ENCODE data around the gene DPYSL4. TPM values are rescaled to one million over a fixed set of nuclear protein-coding genes. Genes with fewer than 3 reads are reported as not detected.
A peak's percentile ranks its signal among the peaks of the same experiment; 100 is the strongest.

The DPYSL4 gene
- total RNA-seq, 1 donor from 2014 or later = 26.1 TPM

DNA sequence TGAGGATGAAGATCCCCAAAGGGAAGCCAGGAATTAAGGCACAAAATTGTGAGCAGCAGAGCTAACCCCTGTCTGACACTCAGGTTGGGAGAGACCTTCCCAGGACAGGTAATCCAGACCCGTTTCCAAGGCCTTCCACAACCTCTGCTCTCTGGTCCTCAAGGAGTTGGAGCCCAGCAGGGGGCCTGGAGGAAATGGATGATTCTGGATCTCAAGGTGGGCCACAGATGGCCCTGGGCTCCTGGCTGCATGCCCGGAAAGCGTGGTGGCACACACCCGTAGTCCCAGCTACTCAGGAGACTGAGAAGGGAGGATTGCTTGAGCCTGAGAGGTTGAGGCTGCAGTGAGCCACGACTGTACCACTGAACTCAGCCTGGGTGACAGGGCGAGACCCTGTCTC lies 42.3 kb downstream of the DPYSL4 start:
- no peak overlapping the region for H2AFZ ChIP-seq (ENCODE audit: low read depth, low read length)
- H4K20me1 ChIP-seq (ENCODE audit: insufficient read depth, low read length) = no peaks in the 10 kb centered on the region
- no peak overlapping the region for H3K4me3 Mint-ChIP-seq (ENCODE audit: unreplicated experiment)
- H3K9me3 Mint-ChIP-seq (ENCODE audit: unreplicated experiment) = no peaks in the 10 kb centered on the region
- peaks cover 2% of the 10 kb centered on the region for H3K4me1 Mint-ChIP-seq (ENCODE audit: low read depth, unreplicated experiment)
- no peaks in the 10 kb centered on the region for H3K36me3 ChIP-seq (ENCODE audit: insufficient read depth, low read length)
- H3K4me2 ChIP-seq (ENCODE audit: low read length) = no peak overlapping the region
- FAIRE-seq = no peak
- H3K4me1 ChIP-seq (ENCODE audit: insufficient read depth, low read length) = no peaks in the 10 kb centered on the region
- H3K27ac ChIP-seq (ENCODE audit: low read depth, low read length) = no peak overlapping the region
- no peak overlapping the region for H3K9ac ChIP-seq (ENCODE audit: low read length)
- DNase-seq (ENCODE audit: low read depth) = no peak
- no peaks in the 10 kb centered on the region for H3K9me3 ChIP-seq (ENCODE audit: insufficient read depth, low read depth, low read length)
- H3K4me3 ChIP-seq (ENCODE audit: insufficient read depth, low read depth, low read length) = no peak overlapping the region
- no peaks in the 10 kb centered on the region for H3K27me3 ChIP-seq (ENCODE audit: insufficient read depth, low read length)
- no peak for TF ChIP-seq EZH2 (IDR thresholded peaks at IDR 0.05; ENCODE audit: insufficient read depth, low read length)
- TF ChIP-seq, protein P1, sequence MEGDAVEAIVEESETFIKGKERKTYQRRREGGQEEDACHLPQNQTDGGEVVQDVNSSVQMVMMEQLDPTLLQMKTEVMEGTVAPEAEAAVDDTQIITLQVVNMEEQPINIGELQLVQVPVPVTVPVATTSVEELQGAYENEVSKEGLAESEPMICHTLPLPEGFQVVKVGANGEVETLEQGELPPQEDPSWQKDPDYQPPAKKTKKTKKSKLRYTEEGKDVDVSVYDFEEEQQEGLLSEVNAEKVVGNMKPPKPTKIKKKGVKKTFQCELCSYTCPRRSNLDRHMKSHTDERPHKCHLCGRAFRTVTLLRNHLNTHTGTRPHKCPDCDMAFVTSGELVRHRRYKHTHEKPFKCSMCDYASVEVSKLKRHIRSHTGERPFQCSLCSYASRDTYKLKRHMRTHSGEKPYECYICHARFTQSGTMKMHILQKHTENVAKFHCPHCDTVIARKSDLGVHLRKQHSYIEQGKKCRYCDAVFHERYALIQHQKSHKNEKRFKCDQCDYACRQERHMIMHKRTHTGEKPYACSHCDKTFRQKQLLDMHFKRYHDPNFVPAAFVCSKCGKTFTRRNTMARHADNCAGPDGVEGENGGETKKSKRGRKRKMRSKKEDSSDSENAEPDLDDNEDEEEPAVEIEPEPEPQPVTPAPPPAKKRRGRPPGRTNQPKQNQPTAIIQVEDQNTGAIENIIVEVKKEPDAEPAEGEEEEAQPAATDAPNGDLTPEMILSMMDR (IDR thresholded peaks at IDR 0.05; ENCODE audit: insufficient read depth, low read depth, low read length) = no peak
- H3K36me3 Mint-ChIP-seq (ENCODE audit: low read depth, unreplicated experiment) = peaks cover 3% of the 10 kb centered on the region
- H3K27me3 Mint-ChIP-seq (ENCODE audit: low read depth, unreplicated experiment) = peaks cover 13% of the 10 kb centered on the region
- H3K79me2 ChIP-seq (ENCODE audit: insufficient read depth, low read length) = no peaks in the 10 kb centered on the region
- H3K27ac Mint-ChIP-seq (ENCODE audit: unreplicated experiment) = no peak overlapping the region

DNA sequence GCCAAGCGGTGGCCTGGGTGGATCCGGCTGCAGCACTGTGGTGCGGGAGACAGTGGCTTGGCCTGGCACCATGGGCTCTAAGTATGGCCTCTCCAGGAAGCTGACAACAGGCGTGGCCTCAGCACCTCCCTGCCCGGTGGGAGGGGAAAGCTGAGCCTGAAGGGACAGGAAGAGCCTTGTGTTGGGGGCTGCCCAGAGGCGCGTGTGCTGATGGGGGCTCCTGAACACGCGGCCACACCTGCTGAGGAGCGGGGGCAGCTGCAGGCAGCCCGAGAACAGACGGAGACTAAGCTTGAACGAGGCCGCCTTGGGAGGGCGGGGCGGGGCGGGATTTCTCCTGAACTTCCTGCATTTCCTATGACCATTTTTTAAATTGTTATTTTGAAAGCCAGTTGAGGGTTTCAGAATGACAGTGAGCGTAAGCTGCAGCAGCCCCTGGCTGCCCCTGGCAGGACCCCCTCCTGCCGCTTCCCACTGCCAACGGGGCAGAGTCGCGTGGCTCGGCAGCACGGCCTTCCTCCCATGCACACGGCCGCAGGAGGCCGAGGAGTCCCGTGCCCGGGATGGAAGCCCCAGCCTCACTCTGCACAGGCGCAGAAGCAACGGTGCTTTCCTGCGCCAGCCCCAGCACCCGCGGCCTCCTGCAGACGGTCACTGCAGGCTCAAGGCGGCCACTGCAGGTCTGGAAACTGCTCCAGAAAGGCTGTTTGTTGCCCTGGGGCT lies 43.2 kb downstream of the DPYSL4 start:
- FAIRE-seq = no peak
- H3K36me3 ChIP-seq (ENCODE audit: insufficient read depth, low read length) = no peaks in the 10 kb centered on the region
- no peaks in the 10 kb centered on the region for H3K4me1 ChIP-seq (ENCODE audit: insufficient read depth, low read length)
- peak overlapping the region; percentile 33 for H3K4me2 ChIP-seq (ENCODE audit: low read length)
- H3K27ac ChIP-seq (ENCODE audit: low read depth, low read length) = no peak overlapping the region
- no peak overlapping the region for H2AFZ ChIP-seq (ENCODE audit: low read depth, low read length)
- no peaks in the 10 kb centered on the region for H4K20me1 ChIP-seq (ENCODE audit: insufficient read depth, low read length)
- no peaks in the 10 kb centered on the region for H3K9me3 Mint-ChIP-seq (ENCODE audit: unreplicated experiment)
- no peak overlapping the region for H3K4me3 Mint-ChIP-seq (ENCODE audit: unreplicated experiment)
- H3K4me1 Mint-ChIP-seq (ENCODE audit: low read depth, unreplicated experiment) = no peaks in the 10 kb centered on the region
- no peak overlapping the region for H3K9ac ChIP-seq (ENCODE audit: low read length)
- peaks cover 13% of the 10 kb centered on the region for H3K27me3 Mint-ChIP-seq (ENCODE audit: low read depth, unreplicated experiment)
- H3K27me3 ChIP-seq (ENCODE audit: insufficient read depth, low read length) = no peaks in the 10 kb centered on the region
- H3K79me2 ChIP-seq (ENCODE audit: insufficient read depth, low read length) = no peaks in the 10 kb centered on the region
- peaks cover 3% of the 10 kb centered on the region for H3K36me3 Mint-ChIP-seq (ENCODE audit: low read depth, unreplicated experiment)
- H3K9me3 ChIP-seq (ENCODE audit: insufficient read depth, low read depth, low read length) = no peaks in the 10 kb centered on the region
- no peak for DNase-seq (ENCODE audit: low read depth)
- TF ChIP-seq, protein P1 (IDR thresholded peaks at IDR 0.05; ENCODE audit: insufficient read depth, low read depth, low read length) = no peak
- TF ChIP-seq EZH2 (IDR thresholded peaks at IDR 0.05; ENCODE audit: insufficient read depth, low read length) = no peak
- H3K4me3 ChIP-seq (ENCODE audit: insufficient read depth, low read depth, low read length) = no peak overlapping the region
- H3K27ac Mint-ChIP-seq (ENCODE audit: unreplicated experiment) = no peak overlapping the region

DNA sequence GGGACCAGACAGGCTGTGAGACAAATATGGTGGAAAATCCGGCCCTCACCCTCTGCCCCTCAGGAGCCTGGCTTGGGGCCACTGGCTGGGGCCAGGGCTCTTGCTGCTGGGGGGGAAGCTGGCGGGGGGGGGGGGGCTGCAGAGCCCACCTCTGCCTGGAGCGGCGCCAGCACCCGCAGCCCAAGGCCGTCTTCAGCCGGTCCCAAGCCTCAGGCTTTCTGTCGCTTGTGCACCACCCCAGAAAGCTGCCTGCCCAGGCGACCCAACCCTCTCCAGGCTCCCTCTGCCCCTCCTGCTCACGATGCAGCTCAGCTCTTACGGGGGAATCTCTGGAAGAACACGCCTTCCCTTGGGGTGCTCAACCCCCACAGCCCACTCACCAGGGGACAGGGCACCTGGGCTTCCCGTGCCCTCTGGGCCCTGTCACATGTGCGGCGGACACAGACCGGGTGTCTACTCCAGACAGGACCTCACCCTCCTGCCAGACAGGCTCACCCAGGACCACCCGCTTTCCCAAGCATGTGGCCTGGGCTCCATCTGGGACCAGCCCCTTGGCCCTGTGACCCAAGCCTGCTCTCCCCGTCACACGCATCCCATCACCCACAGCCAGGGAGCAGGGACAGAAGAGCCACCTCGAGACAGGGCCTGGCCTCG lies 43.9 kb downstream of the DPYSL4 start:
- no peak overlapping the region for H3K4me3 ChIP-seq (ENCODE audit: insufficient read depth, low read depth, low read length)
- no peak overlapping the region for H3K9ac ChIP-seq (ENCODE audit: low read length)
- Mint-ChIP-seq H3K4me3 (ENCODE audit: unreplicated experiment) (no peak overlapping the region), H3K4me1 (ENCODE audit: low read depth, unreplicated experiment) (no peaks in the 10 kb centered on the region), H3K36me3 (ENCODE audit: low read depth, unreplicated experiment) (peaks cover 3% of the 10 kb centered on the region), H3K27me3 (ENCODE audit: low read depth, unreplicated experiment) (peaks cover 13% of the 10 kb centered on the region), H3K9me3 (ENCODE audit: unreplicated experiment) (no peaks in the 10 kb centered on the region), H3K27ac (ENCODE audit: unreplicated experiment) (peak overlapping the region; percentile 69)
- DNase-seq (ENCODE audit: low read depth) (no peak), FAIRE-seq (no peak)
- H3K9me3 ChIP-seq (ENCODE audit: insufficient read depth, low read depth, low read length) = no peaks in the 10 kb centered on the region
- TF ChIP-seq EZH2 (IDR thresholded peaks at IDR 0.05; ENCODE audit: insufficient read depth, low read length) = no peak
- TF ChIP-seq, protein P1 (IDR thresholded peaks at IDR 0.05; ENCODE audit: insufficient read depth, low read depth, low read length) = no peak
- H3K79me2 ChIP-seq (ENCODE audit: insufficient read depth, low read length) = no peaks in the 10 kb centered on the region
- no peaks in the 10 kb centered on the region for H3K4me1 ChIP-seq (ENCODE audit: insufficient read depth, low read length)
- no peaks in the 10 kb centered on the region for H4K20me1 ChIP-seq (ENCODE audit: insufficient read depth, low read length)
- peak overlapping the region; percentile 33 for H3K4me2 ChIP-seq (ENCODE audit: low read length)
- H3K27me3 ChIP-seq (ENCODE audit: insufficient read depth, low read length) = no peaks in the 10 kb centered on the region
- H3K36me3 ChIP-seq (ENCODE audit: insufficient read depth, low read length) = no peaks in the 10 kb centered on the region
- H3K27ac ChIP-seq (ENCODE audit: low read depth, low read length) = no peak overlapping the region
- no peak overlapping the region for H2AFZ ChIP-seq (ENCODE audit: low read depth, low read length)

All from astrocyte (in vitro differentiated cells and primary cell).